Natural killer cell (primary cell): ENCODE results near the gene AGR3. TPM values are rescaled to one million over a fixed set of nuclear protein-coding genes. Genes with fewer than 3 reads are reported as not detected.

Experiments used
- ATAC-seq, 3 donors: fragments of 150-1000 bp in 2 of 3; fragments of 200-7000 bp in 1 of 3; cut with Tn5 transposase; 1 replicate in 1 of 3; 2 replicates in 2 of 3; pipeline ENCODE4 v1.10.0; 2021; ENCODE audit warnings: mild to moderate bottlenecking in 2 of 3, moderate library complexity in 2 of 3
- DNase-seq, 2 donors: peaks; one replicate each; pipeline versions ENCODE4 v3.0.0 to v3.0.0-alpha.2; 2013 to 2021; ENCODE audit warnings: mixed read lengths in 1 of 2
- H3K27ac ChIP-seq: one replicate; pipeline ENCODE4 v1.5.1; 2013; ENCODE audit warnings: mild to moderate bottlenecking, low read length
- H3K27me3 ChIP-seq: one replicate; pipeline ENCODE4 v1.6.1; 2013; ENCODE audit warnings: low read length; ENCODE audit not compliant: control insufficient read depth, insufficient read depth
- H3K36me3 ChIP-seq: one replicate; pipeline ENCODE4 v1.6.1; 2013; ENCODE audit warnings: low read length; ENCODE audit not compliant: control insufficient read depth, insufficient read depth
- H3K4me1 ChIP-seq: one replicate; pipeline ENCODE4 v1.6.1; 2013; ENCODE audit warnings: low read length; ENCODE audit not compliant: control insufficient read depth, insufficient read depth
- H3K4me3 ChIP-seq: one replicate; pipeline ENCODE4 v1.5.1; 2013; ENCODE audit warnings: low read length
- H3K9me3 ChIP-seq: one replicate; pipeline ENCODE4 v1.6.1; 2013; ENCODE audit warnings: low read length; ENCODE audit not compliant: control insufficient read depth, insufficient read depth
- H3K27ac Mint-ChIP-seq, 2 donors: one replicate each; pipeline ENCODE4 v1.8.0; 2022; ENCODE audit warnings: mild to moderate bottlenecking in 2 of 2, mixed read lengths in 2 of 2, moderate library complexity in 1 of 2
- H3K27me3 Mint-ChIP-seq, 2 donors: one replicate each; pipeline ENCODE4 v1.8.0; 2022; ENCODE audit warnings: low read depth in 2 of 2, mixed read lengths in 2 of 2
- H3K36me3 Mint-ChIP-seq: one replicate; pipeline ENCODE4 v1.8.0; 2022; ENCODE audit warnings: mixed read lengths
- H3K4me1 Mint-ChIP-seq, 2 donors: one replicate each; pipeline ENCODE4 v1.8.0; 2022; ENCODE audit warnings: mixed read lengths in 2 of 2
- H3K4me3 Mint-ChIP-seq: one replicate; pipeline ENCODE4 v1.8.0; 2022; ENCODE audit warnings: mild to moderate bottlenecking, moderate library complexity, mixed read lengths
- H3K9me3 Mint-ChIP-seq, 2 donors: one replicate each; pipeline ENCODE4 v1.8.0; 2022; ENCODE audit warnings: mixed read lengths in 2 of 2
- CTCF ChIP-seq: fragments of 200-600 bp; IDR thresholded peaks from one replicate; pipeline ENCODE4 v1.8.0; 2022; ENCODE audit warnings: antibody characterized with exemption
- WGBS: methylation state at CpG from one replicate; pipeline ENCODE4 v1.1.7; 2013; ENCODE audit warnings: missing lambda C conversion rate; ENCODE audit not compliant: insufficient coverage; 5-methylcytosine and 5-hydroxymethylcytosine counted together
- intact Hi-C: fragments of 100-400 bp; cut with micrococcal nuclease; formaldehyde crosslinking; loops from one replicate; pipeline ENCODE4 v1.14.2; 2022
- total RNA-seq, 4 donors: library from RNA; stranded (reverse); fragments of 120-200 nt in 1 of 4; gene quantifications; one replicate each; pipeline versions ENCODE4 v1.2.3 to v1.2.4, GENCODE V29; 2013 to 2022

Gene AGR3
- total RNA-seq, 3 donors from 2014 or later (not counting 1 experiment from before 2014, with no cell fraction given), result not detected

GRCh38 chr7:16826060-16826459, 55.7 kb downstream of the AGR3 start:
- no peaks in the 10 kb centered on the region for H3K4me1 ChIP-seq
- no peaks in the 10 kb centered on the region for H3K36me3 ChIP-seq
- no peak for ATAC-seq
- intact Hi-C loops, result no loop called here
- no peaks in the 10 kb centered on the region for H3K9me3 ChIP-seq
- Mint-ChIP-seq H3K4me3 (no peak overlapping the region), H3K9me3 (peaks cover 9 to 10% of the 10 kb centered on the region in 2 donors), H3K27ac (no peak overlapping the region), H3K4me1 (no peaks in the 10 kb centered on the region), H3K27me3 (peaks cover 6 to 9% of the 10 kb centered on the region in 2 donors), H3K36me3 (peaks cover 12% of the 10 kb centered on the region)
- no peak for TF ChIP-seq CTCF
- H3K4me3 ChIP-seq, result no peak overlapping the region
- H3K27me3 ChIP-seq, result no peaks in the 10 kb centered on the region
- DNase-seq, result no peak
- no peak overlapping the region for H3K27ac ChIP-seq

DNA sequence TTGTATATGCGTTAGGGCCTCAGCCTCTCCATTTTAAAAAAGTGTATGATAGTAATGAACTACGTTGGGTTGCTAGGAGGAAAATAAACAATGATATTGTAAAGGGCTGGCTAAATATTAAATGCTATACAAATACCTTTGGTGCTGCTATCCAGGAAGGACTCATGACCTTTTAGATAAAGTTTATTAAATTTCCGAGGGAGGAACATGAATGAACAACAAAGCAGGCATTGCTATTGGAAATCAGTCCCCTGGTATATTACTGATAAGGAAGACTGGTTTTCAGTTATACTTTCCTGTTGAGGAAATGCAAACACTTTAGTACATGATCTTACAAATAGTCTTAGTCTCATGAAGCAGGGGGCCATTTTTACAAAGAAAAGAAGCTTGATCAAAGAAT, 59.8 kb downstream of the AGR3 start:
- peaks cover under 1% of the 10 kb centered on the region for H3K36me3 Mint-ChIP-seq
- Histone ChIP-seq H3K27ac (no peak overlapping the region), H3K4me1 (no peaks in the 10 kb centered on the region), H3K36me3 (no peaks in the 10 kb centered on the region), H3K27me3 (no peaks in the 10 kb centered on the region), H3K4me3 (no peak overlapping the region), H3K9me3 (no peaks in the 10 kb centered on the region)
- DNase-seq (no peak), ATAC-seq (no peak)
- 63% methylated on average over 3 of the region's 3 CpGs for WGBS
- no peak for TF ChIP-seq CTCF
- intact Hi-C loops, result no loop called here
- no peaks in the 10 kb centered on the region for H3K9me3 Mint-ChIP-seq
- no peak overlapping the region for H3K27ac Mint-ChIP-seq
- peaks cover 0 to 2% of the 10 kb centered on the region in 2 donors for H3K27me3 Mint-ChIP-seq
- no peaks in the 10 kb centered on the region for H3K4me1 Mint-ChIP-seq
- H3K4me3 Mint-ChIP-seq, result no peak overlapping the region

DNA sequence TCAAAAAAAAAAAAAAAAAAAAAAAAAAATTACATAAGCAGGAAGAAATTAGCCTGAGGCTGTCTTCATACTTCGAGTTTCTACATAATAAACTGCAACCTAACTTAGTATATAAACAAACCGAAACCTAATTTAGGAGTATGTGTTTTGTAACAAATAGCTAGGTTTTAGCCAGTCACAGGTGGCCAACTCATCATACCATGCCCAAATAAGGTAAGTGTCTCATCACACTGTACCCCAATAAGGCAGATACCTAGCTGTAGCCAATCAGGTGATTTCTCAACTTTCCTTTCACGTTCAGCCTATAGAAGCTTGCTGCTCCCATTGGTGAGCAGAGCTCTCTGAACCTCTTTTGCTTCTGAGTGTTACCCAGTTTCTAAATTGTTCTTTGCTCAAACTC, 63.1 kb downstream of the AGR3 start:
- Mint-ChIP-seq H3K4me3 (no peak overlapping the region), H3K9me3 (no peaks in the 10 kb centered on the region), H3K4me1 (no peaks in the 10 kb centered on the region), H3K27me3 (peaks cover 0 to 2% of the 10 kb centered on the region in 2 donors), H3K36me3 (no peaks in the 10 kb centered on the region), H3K27ac (no peak overlapping the region)
- ATAC-seq, result no peak
- intact Hi-C loops, result no loop called here
- no peak overlapping the region for H3K4me3 ChIP-seq
- H3K27me3 ChIP-seq, result no peaks in the 10 kb centered on the region
- no peaks in the 10 kb centered on the region for H3K36me3 ChIP-seq
- no peaks in the 10 kb centered on the region for H3K9me3 ChIP-seq
- DNase-seq, result no peak
- no peak overlapping the region for H3K27ac ChIP-seq
- WGBS, result 77% methylated on average over 1 of the region's 3 CpGs
- peaks cover 4% of the 10 kb centered on the region for H3K4me1 ChIP-seq
- no peak for TF ChIP-seq CTCF

GRCh38 chr7:16817536-16817935, 64.2 kb downstream of the AGR3 start:
- H3K4me3 ChIP-seq, result no peak overlapping the region
- peaks cover 4% of the 10 kb centered on the region for H3K4me1 ChIP-seq
- H3K4me3 Mint-ChIP-seq, result no peak overlapping the region
- H3K4me1 Mint-ChIP-seq, result no peaks in the 10 kb centered on the region
- H3K27me3 Mint-ChIP-seq, result peaks cover 0 to 2% of the 10 kb centered on the region in 2 donors
- no peak for DNase-seq
- H3K36me3 Mint-ChIP-seq, result no peaks in the 10 kb centered on the region
- no peaks in the 10 kb centered on the region for H3K27me3 ChIP-seq
- H3K9me3 Mint-ChIP-seq, result no peaks in the 10 kb centered on the region
- TF ChIP-seq CTCF, result no peak
- no peaks in the 10 kb centered on the region for H3K9me3 ChIP-seq
- no peak overlapping the region for H3K27ac Mint-ChIP-seq
- H3K27ac ChIP-seq, result no peak overlapping the region
- H3K36me3 ChIP-seq, result no peaks in the 10 kb centered on the region
- ATAC-seq, result no peak
- intact Hi-C loops, result no loop called here
- no CpG with 5 or more reads among the region's 1 CpG for WGBS
